B cell (primary cell): ENCODE data around the gene RECK. TPM values are rescaled to one million over a fixed set of nuclear protein-coding genes. Genes with fewer than 3 reads are reported as not detected.

Experiments used
- ATAC-seq: fragments of 200-7000 bp; cut with Tn5 transposase; one replicate; pipeline ENCODE4 v1.10.0; 2021; ENCODE audit warnings: low read depth, mild to moderate bottlenecking, moderate number of reproducible peaks, moderate library complexity
- CTCF ChIA-PET: fragments of 350-600 bp; sonication (Branson Sonifier 250); formaldehyde crosslinking; loops from one replicate; lab custom pipeline; 2021; ENCODE audit warnings: antibody characterized with exemption, inconsistent platforms; lab: Charles Lee
- POLR2A ChIA-PET: fragments of 350-600 bp; sonication (Branson Sonifier 250); formaldehyde crosslinking; loops from one replicate; lab custom pipeline; 2021; ENCODE audit warnings: antibody characterized with exemption; lab: Charles Lee
- DNase-seq: peaks from one replicate; pipeline ENCODE4 v3.0.0; 2013
- H2AFZ ChIP-seq: 2 replicates; pipeline ENCODE4 v1.6.1; 2012; ENCODE audit warnings: mild to moderate bottlenecking, low read depth, low read length; ENCODE audit not compliant: insufficient read depth, poor library complexity, severe bottlenecking
- H3K27ac ChIP-seq, 2 donors: 1 replicate in 1 of 2; 2 replicates in 1 of 2; pipeline ENCODE4 v1.5.1; 2012 to 2013; ENCODE audit warnings: low read length in 2 of 2, mild to moderate bottlenecking in 2 of 2, moderate library complexity in 1 of 2
- H3K27me3 ChIP-seq, 4 experiments: fragments of 200-600 bp in 1 of 4; sonication (generic) in 1 of 4; replicated peaks in 1 of 4; 1 replicate in 2 of 4; 2 replicates in 2 of 4; pipeline versions ENCODE4 v1.6.1 to v1.7.0; 2013 to 2016; ENCODE audit warnings: low read length in 3 of 4, mild to moderate bottlenecking in 2 of 4, mixed read lengths in 1 of 4, moderate library complexity in 1 of 4; ENCODE audit not compliant: insufficient read depth in 4 of 4, control insufficient read depth in 3 of 4; ENCODE audit errors: control extremely low read depth in 1 of 4
- H3K36me3 ChIP-seq, 2 experiments: replicated peaks in 1 of 2; 1 replicate in 1 of 2; 2 replicates in 1 of 2; pipeline versions ENCODE4 v1.6.1 to v1.7.1; 2013; ENCODE audit warnings: low read length in 1 of 2; ENCODE audit not compliant: insufficient read depth in 2 of 2, control insufficient read depth in 1 of 2; ENCODE audit errors: control extremely low read depth in 1 of 2, extremely low read depth in 1 of 2
- H3K4me1 ChIP-seq, 2 donors: fragments of 200-600 bp in 1 of 2; sonication (generic) in 1 of 2; 1 replicate in 1 of 2; 2 replicates in 1 of 2; pipeline versions ENCODE4 v1.5.1 to v1.6.1; 2013 to 2017; ENCODE audit warnings: low read length in 2 of 2; ENCODE audit not compliant: control insufficient read depth in 2 of 2, insufficient read depth in 2 of 2
- H3K4me2 ChIP-seq: replicated peaks from 2 replicates; pipeline ENCODE3; 2012; ENCODE audit warnings: mild to moderate bottlenecking, low read depth, low read length; ENCODE audit not compliant: poor library complexity, severe bottlenecking
- H3K4me3 ChIP-seq, 5 experiments: fragments of 200-600 bp in 1 of 5; sonication (generic) in 1 of 5; 1 replicate in 3 of 5; 2 replicates in 2 of 5; pipeline versions ENCODE4 v1.5.1 to v1.7.0; 2011 to 2016; ENCODE audit warnings: low read length in 4 of 5, mild to moderate bottlenecking in 4 of 5, low read depth in 2 of 5, control low read depth in 1 of 5, moderate library complexity in 1 of 5; ENCODE audit not compliant: insufficient read depth in 1 of 5; ENCODE audit errors: control extremely low read depth in 1 of 5, extremely low read depth in 1 of 5
- H3K79me2 ChIP-seq: fragments of 200-600 bp; sonication (generic); one replicate; pipeline ENCODE4 v1.6.0; 2016; ENCODE audit warnings: low read length; ENCODE audit not compliant: control insufficient read depth, insufficient read depth
- H3K9ac ChIP-seq: fragments of 200-600 bp; sonication (generic); 2 replicates; pipeline ENCODE4 v1.6.1; 2017; ENCODE audit warnings: mild to moderate bottlenecking, low read length, moderate library complexity
- H3K9me3 ChIP-seq, 3 donors: one replicate each; pipeline versions ENCODE4 v1.6.1 to v1.7.1; 2013; ENCODE audit warnings: low read length in 2 of 3; ENCODE audit not compliant: control insufficient read depth in 2 of 3, insufficient read depth in 1 of 3; ENCODE audit errors: control extremely low read depth in 1 of 3
- H4K20me1 ChIP-seq: 2 replicates; pipeline ENCODE4 v1.6.0; 2012; ENCODE audit warnings: mild to moderate bottlenecking, low read length; ENCODE audit not compliant: insufficient read depth, control insufficient read depth, poor library complexity, severe bottlenecking
- H3K27ac Mint-ChIP-seq: one replicate; pipeline ENCODE4 v1.8.0; 2021; ENCODE audit warnings: mixed read lengths
- H3K27me3 Mint-ChIP-seq: one replicate; pipeline ENCODE4 v1.8.0; 2021; ENCODE audit warnings: mixed read lengths
- H3K4me1 Mint-ChIP-seq: one replicate; pipeline ENCODE4 v1.8.0; 2021; ENCODE audit warnings: mixed read lengths
- H3K4me3 Mint-ChIP-seq: one replicate; pipeline ENCODE4 v1.8.0; 2021; ENCODE audit warnings: mixed read lengths
- H3K9me3 Mint-ChIP-seq: one replicate; pipeline ENCODE4 v1.8.0; 2022; ENCODE audit warnings: mixed read lengths; ENCODE audit not compliant: insufficient read depth
- CTCF ChIP-seq: fragments of 200-600 bp; IDR thresholded peaks from one replicate; pipeline ENCODE4 v1.8.0; 2022; ENCODE audit warnings: antibody characterized with exemption, mild to moderate bottlenecking
- EZH2 ChIP-seq: IDR thresholded peaks from 2 replicates; pipeline ENCODE4 v1.6.1; 2012; ENCODE audit warnings: borderline replicate concordance, low read depth, mild to moderate bottlenecking, moderate library complexity, low read length; ENCODE audit not compliant: insufficient read depth, poor library complexity, severe bottlenecking
- WGBS: methylation state at CpG from one replicate; pipeline ENCODE4 v1.1.5; 2013; ENCODE audit warnings: missing lambda C conversion rate; ENCODE audit not compliant: insufficient coverage; 5-methylcytosine and 5-hydroxymethylcytosine counted together
- intact Hi-C: fragments of 100-400 bp; cut with micrococcal nuclease; formaldehyde crosslinking; loops from one replicate; pipeline ENCODE4 v1.10.0; 2022
- polyA plus RNA-seq: library from polyadenylated mRNA; depleted of rRNA; stranded (reverse); fragments of >200 nt; gene quantifications from 2 replicates; pipeline ENCODE4 v1.2.3, GENCODE V29; 2012
- total RNA-seq, 2 donors: library from RNA; stranded (reverse); fragments of 120-200 nt in 1 of 2; gene quantifications; 1 replicate in 1 of 2; 2 replicates in 1 of 2; pipeline versions ENCODE4 v1.2.3 to v1.2.4, GENCODE V29; 2013 to 2022

The RECK gene
- total and polyA plus RNA-seq, 2 donors (not counting 1 experiment from before 2014, with no cell fraction given) = 5.6 to 7.7 TPM

- Histone ChIP-seq H3K9me3 (peaks cover 0 to 2% (median 0%) of the 10 kb centered on the region in 3 donors), H4K20me1 (no peaks in the 10 kb centered on the region), H3K9ac (no peak overlapping the region), H3K79me2 (no peaks in the 10 kb centered on the region), H3K4me1 (peaks cover 20 to 29% of the 10 kb centered on the region in 2 donors), H3K27me3 (peaks cover 0 to 17% (median 7%) of the 10 kb centered on the region in 4 experiments), H3K27ac (no peak overlapping the region), H3K36me3 (no peaks in the 10 kb centered on the region), H3K4me2 (no peak overlapping the region), H2AFZ (no peak overlapping the region), H3K4me3 (no peak overlapping the region)
- H3K27ac Mint-ChIP-seq = no peak overlapping the region
- intact Hi-C loops = no loop called here
- POLR2A ChIA-PET = no interaction called here
- DNase-seq (no peak), ATAC-seq (no peak)
- TF ChIP-seq EZH2 (no peak), CTCF (no peak)
- no peaks in the 10 kb centered on the region for H3K9me3 Mint-ChIP-seq
- WGBS = 100% methylated on average over 2 of the region's 3 CpGs
- no peak overlapping the region for H3K4me3 Mint-ChIP-seq
- peaks cover 23% of the 10 kb centered on the region for H3K4me1 Mint-ChIP-seq
- CTCF ChIA-PET = interaction anchor here (0.5 to 6.0 kb wide), 7 partner anchors 9 to 158 kb away, joined by 3 to 56 read pairs (median 4); partner anchors contain the start of gene CCIN
- H3K27me3 Mint-ChIP-seq = peaks cover 36% of the 10 kb centered on the region
Observed at GRCh38 chr9:36011379-36011778, 25.3 kb upstream of the RECK start.

DNA sequence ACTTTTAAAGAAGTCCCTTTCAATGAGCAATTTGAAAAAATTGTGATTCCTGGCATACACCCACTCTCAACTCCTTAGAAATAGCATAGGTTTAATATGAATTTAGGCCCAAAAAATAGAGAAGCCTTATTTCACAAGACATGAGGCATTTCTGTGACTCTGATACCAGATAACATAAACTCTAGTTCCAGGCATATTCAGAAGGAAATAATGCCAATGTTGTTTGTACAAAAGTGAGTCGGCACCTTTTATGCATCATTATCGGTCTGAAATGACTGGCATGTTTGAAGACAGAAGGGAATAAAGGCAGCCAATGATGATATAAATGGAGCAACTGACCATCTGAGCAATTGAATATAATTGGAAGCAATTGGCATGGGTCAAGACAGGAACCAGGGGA, 19.4 kb upstream of the RECK start:
- peaks cover 22% of the 10 kb centered on the region for H3K27me3 Mint-ChIP-seq
- H3K36me3 ChIP-seq = no peaks in the 10 kb centered on the region
- intact Hi-C loops = no loop called here
- peaks cover 0 to 3% (median 0%) of the 10 kb centered on the region in 4 experiments for H3K27me3 ChIP-seq
- ATAC-seq (no peak), DNase-seq (no peak)
- no peaks in the 10 kb centered on the region for H3K4me1 Mint-ChIP-seq
- H4K20me1 ChIP-seq = no peaks in the 10 kb centered on the region
- no peak overlapping the region for H2AFZ ChIP-seq
- H3K4me1 ChIP-seq = no peaks in the 10 kb centered on the region
- no peak overlapping the region for H3K27ac Mint-ChIP-seq
- WGBS = 84% methylated on average over 2 of the region's 2 CpGs
- TF ChIP-seq CTCF = no peak
- H3K9me3 Mint-ChIP-seq = no peaks in the 10 kb centered on the region
- H3K9me3 ChIP-seq = no peaks in the 10 kb centered on the region
- H3K4me3 ChIP-seq = no peak overlapping the region
- no peak overlapping the region for H3K4me3 Mint-ChIP-seq
- no peak overlapping the region for H3K4me2 ChIP-seq
- CTCF ChIA-PET = no interaction called here
- POLR2A ChIA-PET = no interaction called here
- no peak overlapping the region for H3K27ac ChIP-seq
- H3K79me2 ChIP-seq = no peaks in the 10 kb centered on the region
- no peak overlapping the region for H3K9ac ChIP-seq
